ENCODE results near the gene PHF1. TPM values are rescaled to one million over a fixed set of nuclear protein-coding genes. Genes with fewer than 3 reads are reported as not detected.

The PHF1 gene
- total RNA-seq, 2 donors from 2014 or later = 71.4 to 75.7 TPM

DNA sequence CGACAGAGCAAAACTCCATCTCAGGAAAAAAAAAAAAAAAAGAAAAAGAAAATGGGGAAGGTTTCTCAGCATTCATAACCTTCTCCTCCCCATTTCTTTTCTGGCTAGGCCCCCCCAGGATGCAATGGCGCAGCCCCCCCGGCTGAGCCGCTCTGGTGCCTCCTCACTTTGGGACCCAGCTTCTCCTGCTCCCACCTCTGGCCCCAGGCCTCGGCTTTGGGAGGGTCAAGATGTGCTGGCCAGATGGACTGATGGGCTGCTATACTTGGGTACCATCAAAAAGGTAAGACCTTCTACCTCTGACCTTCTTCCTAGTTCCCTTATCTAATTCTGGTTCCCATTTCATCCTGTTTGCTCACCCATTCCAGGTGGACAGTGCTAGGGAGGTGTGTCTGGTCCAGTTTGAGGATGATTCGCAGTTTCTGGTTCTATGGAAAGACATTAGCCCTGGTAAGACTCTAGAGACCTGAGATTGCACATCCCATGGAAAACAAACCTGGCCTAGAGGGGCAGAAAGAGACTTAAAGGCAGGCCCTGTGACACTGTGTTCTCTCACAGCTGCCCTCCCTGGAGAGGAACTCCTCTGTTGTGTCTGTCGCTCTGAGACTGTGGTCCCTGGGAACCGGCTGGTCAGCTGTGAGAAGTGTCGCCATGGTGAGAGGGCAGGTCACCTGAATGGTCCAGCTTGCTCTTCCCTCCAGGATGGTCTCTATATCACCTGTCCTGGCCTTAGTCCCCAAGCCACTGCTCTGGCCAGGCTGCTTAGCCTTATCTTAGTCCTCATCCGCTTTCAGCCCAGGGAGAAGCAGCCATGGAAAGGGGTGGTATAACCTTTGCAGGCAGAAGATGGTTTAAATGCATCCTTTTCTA is 1.6 kb downstream of the PHF1 start:
- WGBS, 2 experiments (ENCODE audit: insufficient coverage in 1 of 2, insufficient read length in 1 of 2) = 85 to 91% methylated on average over 2 to 9 of the region's 10 CpGs
- Mint-ChIP-seq H3K4me1 (peaks cover 29% of the 10 kb centered on the region), H3K36me3 (ENCODE audit: low read depth) (peaks cover 47% of the 10 kb centered on the region), H3K4me3 (peak overlapping the region; percentile 69), H3K27ac (peak overlapping the region; percentile 49), H3K9me3 (no peaks in the 10 kb centered on the region), H3K27me3 (ENCODE audit: insufficient read depth) (no peaks in the 10 kb centered on the region)
- DNase-seq = no peak
- Histone ChIP-seq H3K4me1 (ENCODE audit: control insufficient read depth, insufficient read depth, low read length) (no peaks in the 10 kb centered on the region), H3K27ac (ENCODE audit: low read depth, low read length) (no peak overlapping the region), H3K27me3 (ENCODE audit: control insufficient read depth, insufficient read depth, low read length, poor library complexity, severe bottlenecking) (no peaks in the 10 kb centered on the region), H3K9me3 (ENCODE audit: control insufficient read depth, low read length) (no peaks in the 10 kb centered on the region), H3K36me3 (ENCODE audit: control insufficient read depth, insufficient read depth, low read length) (peaks cover 56% of the 10 kb centered on the region), H3K9ac (ENCODE audit: extremely low read depth, low read length, poor library complexity, severe bottlenecking) (no peak overlapping the region), H3K4me3 (ENCODE audit: low read length) (peak overlapping the region; percentile 95)
- TF ChIP-seq, protein P1, sequence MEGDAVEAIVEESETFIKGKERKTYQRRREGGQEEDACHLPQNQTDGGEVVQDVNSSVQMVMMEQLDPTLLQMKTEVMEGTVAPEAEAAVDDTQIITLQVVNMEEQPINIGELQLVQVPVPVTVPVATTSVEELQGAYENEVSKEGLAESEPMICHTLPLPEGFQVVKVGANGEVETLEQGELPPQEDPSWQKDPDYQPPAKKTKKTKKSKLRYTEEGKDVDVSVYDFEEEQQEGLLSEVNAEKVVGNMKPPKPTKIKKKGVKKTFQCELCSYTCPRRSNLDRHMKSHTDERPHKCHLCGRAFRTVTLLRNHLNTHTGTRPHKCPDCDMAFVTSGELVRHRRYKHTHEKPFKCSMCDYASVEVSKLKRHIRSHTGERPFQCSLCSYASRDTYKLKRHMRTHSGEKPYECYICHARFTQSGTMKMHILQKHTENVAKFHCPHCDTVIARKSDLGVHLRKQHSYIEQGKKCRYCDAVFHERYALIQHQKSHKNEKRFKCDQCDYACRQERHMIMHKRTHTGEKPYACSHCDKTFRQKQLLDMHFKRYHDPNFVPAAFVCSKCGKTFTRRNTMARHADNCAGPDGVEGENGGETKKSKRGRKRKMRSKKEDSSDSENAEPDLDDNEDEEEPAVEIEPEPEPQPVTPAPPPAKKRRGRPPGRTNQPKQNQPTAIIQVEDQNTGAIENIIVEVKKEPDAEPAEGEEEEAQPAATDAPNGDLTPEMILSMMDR (conservative IDR thresholded peaks at IDR 0.05) = no peak

DNA sequence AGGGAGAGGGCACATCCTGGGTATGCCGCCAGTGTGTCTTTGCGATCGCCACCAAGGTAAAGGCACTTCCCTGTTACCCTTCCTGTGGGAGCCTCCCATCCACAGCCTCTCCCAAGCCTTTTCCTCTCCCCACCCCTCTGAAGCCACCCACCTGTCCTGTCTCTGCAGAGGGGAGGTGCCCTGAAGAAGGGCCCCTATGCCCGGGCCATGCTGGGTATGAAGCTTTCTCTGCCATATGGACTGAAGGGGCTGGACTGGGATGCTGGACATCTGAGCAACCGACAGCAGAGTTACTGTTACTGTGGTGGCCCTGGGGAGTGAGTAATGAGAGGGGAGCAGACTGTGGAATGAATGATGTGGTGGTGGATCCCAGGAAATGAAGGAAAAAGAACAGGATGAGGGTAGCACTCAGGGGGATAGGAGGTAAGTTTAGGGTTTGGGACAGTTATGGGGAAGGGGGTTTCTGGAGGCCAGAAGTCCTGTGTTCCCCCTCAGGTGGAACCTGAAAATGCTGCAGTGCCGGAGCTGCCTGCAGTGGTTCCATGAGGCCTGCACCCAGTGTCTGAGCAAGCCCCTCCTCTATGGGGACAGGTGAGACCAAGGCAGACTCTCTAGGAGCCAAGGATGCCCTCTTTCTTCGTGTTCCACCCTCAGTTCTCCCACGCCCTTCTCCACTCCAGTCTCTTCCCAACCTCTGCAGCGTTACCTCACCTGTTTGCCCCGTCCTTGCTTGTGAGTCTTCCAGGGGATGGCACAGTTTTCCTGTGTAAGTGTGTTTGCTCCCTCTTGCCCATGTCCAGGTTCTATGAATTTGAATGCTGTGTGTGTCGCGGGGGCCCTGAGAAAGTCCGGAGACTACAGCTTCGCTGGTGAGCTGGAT is 2.7 kb downstream of the PHF1 start:
- DNase-seq = no peak
- no peak overlapping the region for H3K9ac ChIP-seq (ENCODE audit: extremely low read depth, low read length, poor library complexity, severe bottlenecking)
- 91 to 94% methylated on average over 9 to 14 of the region's 14 CpGs for WGBS, 2 experiments (ENCODE audit: insufficient coverage in 1 of 2, insufficient read length in 1 of 2)
- Mint-ChIP-seq H3K4me1 (peaks cover 32% of the 10 kb centered on the region), H3K27ac (peak overlapping the region; percentile 77), H3K36me3 (ENCODE audit: low read depth) (peaks cover 40% of the 10 kb centered on the region), H3K4me3 (no peak overlapping the region), H3K9me3 (no peaks in the 10 kb centered on the region), H3K27me3 (ENCODE audit: insufficient read depth) (no peaks in the 10 kb centered on the region)
- TF ChIP-seq, protein P1 (conservative IDR thresholded peaks at IDR 0.05) = no peak
- no peak overlapping the region for H3K4me3 ChIP-seq (ENCODE audit: low read length)
- H3K4me1 ChIP-seq (ENCODE audit: control insufficient read depth, insufficient read depth, low read length) = no peaks in the 10 kb centered on the region
- no peaks in the 10 kb centered on the region for H3K27me3 ChIP-seq (ENCODE audit: control insufficient read depth, insufficient read depth, low read length, poor library complexity, severe bottlenecking)
- H3K27ac ChIP-seq (ENCODE audit: low read depth, low read length) = no peak overlapping the region
- peaks cover 45% of the 10 kb centered on the region for H3K36me3 ChIP-seq (ENCODE audit: control insufficient read depth, insufficient read depth, low read length)
- no peaks in the 10 kb centered on the region for H3K9me3 ChIP-seq (ENCODE audit: control insufficient read depth, low read length)

DNA sequence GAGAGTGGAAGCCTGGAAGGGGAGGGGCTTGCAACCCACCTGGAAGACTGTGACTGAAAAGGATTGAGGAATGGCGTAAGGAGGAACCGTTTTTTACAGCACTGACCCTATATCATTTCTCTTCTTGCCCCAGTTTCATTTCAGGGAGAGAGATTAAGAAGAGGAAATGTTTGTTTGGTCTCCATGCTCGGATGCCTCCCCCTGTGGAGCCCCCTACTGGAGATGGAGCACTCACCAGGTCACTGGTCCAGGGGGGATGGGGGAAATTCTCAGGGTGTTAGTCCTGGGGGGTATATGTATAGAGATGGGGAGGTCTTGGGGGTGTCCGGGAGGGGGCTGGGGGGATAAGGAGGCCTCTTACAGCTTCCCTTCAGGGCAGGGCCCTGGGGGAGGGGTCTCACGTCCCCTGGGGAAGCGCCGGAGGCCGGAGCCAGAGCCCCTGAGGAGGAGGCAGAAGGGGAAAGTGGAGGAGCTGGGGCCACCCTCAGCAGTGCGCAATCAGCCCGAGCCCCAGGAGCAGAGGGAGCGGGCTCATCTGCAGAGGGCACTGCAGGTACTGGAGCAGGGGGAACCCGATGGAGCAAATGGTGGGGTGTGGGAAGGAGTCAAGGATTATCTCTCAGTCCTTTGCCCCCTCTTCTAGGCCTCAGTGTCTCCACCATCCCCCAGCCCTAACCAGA is 3.9 kb downstream of the PHF1 start:
- Histone ChIP-seq H3K4me1 (ENCODE audit: control insufficient read depth, insufficient read depth, low read length) (peaks cover 4% of the 10 kb centered on the region), H3K9me3 (ENCODE audit: control insufficient read depth, low read length) (no peaks in the 10 kb centered on the region), H3K27ac (ENCODE audit: low read depth, low read length) (no peak overlapping the region), H3K4me3 (ENCODE audit: low read length) (no peak overlapping the region), H3K36me3 (ENCODE audit: control insufficient read depth, insufficient read depth, low read length) (peaks cover 43% of the 10 kb centered on the region), H3K9ac (ENCODE audit: extremely low read depth, low read length, poor library complexity, severe bottlenecking) (no peak overlapping the region), H3K27me3 (ENCODE audit: control insufficient read depth, insufficient read depth, low read length, poor library complexity, severe bottlenecking) (no peaks in the 10 kb centered on the region)
- DNase-seq = peak; percentile 66
- Mint-ChIP-seq H3K27me3 (ENCODE audit: insufficient read depth) (no peaks in the 10 kb centered on the region), H3K4me1 (peaks cover 38% of the 10 kb centered on the region), H3K9me3 (no peaks in the 10 kb centered on the region), H3K27ac (peak overlapping the region; percentile 77), H3K36me3 (ENCODE audit: low read depth) (peaks cover 40% of the 10 kb centered on the region), H3K4me3 (no peak overlapping the region)
- TF ChIP-seq, protein P1 (conservative IDR thresholded peaks at IDR 0.05) = peak; percentile 75
- WGBS, 2 experiments (ENCODE audit: insufficient coverage in 1 of 2, insufficient read length in 1 of 2) = 70 to 81% methylated on average over 2 to 12 of the region's 12 CpGs
